GM21717 (cell line): ENCODE results near the gene UBA3.

ENCODE experiments used
- ATAC-seq: cut with Tn5 transposase; IDR thresholded peaks from one replicate; pipeline ENCODE4 v1.9.1; 2021; ENCODE audit warnings: mild to moderate bottlenecking, moderate library complexity; ENCODE audit not compliant: unreplicated experiment

Gene UBA3

DNA sequence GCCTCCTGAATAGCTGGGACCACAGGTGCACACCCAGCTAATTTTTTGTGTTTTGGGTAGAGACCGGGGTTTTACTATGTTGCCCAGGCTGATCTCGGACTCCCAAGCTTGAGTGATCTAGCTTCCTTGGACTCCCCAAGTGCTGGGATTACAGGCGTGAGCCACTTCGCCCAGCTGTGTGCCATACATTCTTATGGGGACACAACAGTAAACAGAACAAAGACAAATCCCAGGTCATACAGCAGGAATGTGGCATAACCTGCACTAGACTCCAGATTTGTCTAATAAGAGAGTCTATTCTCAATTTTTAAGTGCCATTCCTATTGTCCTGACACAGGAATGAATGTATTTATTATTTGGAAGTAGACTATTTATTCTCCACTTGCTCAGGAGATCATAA, 22.2 kb upstream of the UBA3 start:
- ATAC-seq, result no peak

DNA sequence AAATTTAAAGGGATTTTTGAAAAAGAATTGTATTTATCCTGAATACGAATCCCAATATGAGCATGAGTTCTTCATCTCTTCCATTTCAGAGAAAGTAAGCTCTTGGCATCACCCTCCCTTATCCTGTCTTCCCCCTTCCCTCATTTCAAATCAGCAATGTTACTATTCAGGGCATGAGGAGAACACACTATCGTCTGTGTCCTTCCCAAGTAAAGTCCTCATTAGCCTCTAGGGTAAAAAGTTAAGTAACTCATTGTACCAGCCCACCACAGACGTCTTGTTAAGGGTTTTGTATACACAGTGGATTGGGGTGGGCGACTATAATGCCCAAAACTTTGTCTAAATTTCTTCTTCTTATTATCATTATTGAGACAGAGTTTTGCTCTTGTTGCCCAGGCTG, 19.4 kb upstream of the UBA3 start:
- no peak for ATAC-seq

DNA sequence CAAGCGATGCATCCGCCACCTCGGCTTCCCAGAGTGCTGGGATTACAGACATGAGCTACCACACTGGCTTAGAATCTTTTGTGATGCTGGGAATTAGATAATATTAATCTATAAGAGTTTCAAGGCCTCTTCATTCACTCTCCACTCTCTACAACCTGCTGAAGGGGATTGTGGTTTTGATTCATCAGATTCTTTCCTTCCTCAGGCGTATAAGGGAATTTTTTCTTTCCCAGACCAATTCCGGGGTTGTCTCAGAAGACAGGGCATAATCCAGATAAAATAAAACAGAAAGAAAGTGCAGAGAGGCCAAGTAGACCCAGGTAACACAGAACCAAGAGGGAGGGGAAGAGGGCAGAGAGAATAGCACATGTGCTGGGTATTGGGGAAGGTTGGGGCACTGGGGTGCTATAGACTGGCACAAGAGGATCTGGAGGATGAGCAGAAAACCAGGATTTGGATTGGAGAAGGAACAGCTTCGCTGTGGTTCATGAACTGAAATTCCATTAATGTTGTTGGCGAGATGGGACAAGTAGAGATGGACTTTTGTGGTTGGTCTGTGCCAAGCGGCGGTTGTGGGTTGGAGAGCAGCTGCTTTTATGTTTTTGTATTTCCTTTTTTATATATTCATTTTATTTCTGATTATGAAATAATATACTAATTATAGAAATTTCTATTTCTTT, 17.4 kb upstream of the UBA3 start:
- no peak for ATAC-seq

DNA sequence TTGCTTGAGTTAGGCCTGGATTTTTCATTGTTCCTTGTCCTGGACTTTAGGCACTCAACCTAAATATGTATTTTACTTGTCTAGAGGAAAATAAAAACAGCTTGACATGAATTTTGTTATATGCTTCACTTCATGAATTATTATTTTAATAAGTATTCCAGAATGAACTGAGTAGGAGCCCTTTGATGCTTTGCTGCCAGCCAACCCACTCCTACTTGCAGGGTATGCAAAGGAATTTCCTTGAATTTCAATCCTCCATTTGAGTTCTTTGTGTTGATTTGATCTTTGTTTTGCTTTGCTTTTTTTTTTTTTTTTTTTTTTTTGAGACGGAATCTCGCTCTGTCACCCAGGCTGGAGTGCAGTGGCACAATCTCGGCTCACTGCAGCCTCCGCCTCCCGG, 16.1 kb upstream of the UBA3 start:
- no peak for ATAC-seq

DNA sequence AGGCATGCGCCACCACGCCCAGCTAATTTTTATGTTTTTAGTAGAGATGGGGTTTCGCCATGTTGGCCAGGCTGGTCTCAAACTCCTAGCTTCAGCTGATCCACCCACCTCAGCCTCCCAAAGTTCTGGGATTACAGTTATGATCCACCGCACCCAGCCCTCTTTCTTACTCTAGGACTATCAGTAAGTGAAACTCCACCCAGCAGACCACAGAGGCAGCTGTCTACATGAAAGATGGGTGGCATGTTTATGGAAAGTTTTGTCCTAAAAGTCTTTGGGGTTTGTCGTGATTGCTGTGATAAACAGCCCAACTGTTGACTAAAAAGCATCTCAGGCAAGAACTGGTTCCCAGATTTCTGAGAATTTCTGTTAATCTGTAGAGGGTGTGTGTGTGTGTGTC, 15.5 kb upstream of the UBA3 start:
- ATAC-seq, result no peak

DNA sequence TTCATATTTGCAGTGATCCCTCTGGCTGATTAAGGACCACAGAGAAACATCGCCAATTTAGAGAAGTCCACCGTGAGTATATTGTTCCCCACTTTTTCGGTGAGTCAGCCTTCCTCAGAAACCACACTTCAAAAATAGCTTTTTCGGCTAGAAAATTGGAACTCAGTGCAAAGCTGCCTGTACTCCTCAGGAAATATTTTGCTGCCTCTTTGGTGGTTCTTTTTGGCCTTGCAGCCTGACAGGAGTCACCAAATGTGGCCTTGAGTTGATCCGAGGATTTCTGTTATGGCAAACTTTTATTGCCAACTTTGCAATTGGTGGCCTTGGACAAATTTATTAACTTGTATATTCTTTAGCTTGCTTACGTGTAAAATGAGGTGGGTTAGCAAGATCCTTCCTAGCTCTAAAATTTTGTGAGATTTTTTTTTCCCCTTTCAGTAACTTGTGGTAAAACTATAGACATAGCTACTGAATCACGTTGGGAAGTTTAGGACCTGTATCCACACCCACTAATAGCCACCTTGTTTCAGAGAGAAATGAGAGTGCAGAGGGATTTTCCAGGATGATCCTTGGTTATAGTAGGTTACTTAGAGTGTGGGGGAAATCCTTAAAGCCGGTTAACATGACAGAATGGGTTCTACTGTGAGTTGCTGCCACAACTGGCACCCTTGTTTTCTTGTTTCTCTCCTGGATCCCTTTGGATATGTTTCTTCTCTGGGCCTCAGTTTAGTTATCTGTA, 14.5 kb upstream of the UBA3 start:
- ATAC-seq, result no peak

DNA sequence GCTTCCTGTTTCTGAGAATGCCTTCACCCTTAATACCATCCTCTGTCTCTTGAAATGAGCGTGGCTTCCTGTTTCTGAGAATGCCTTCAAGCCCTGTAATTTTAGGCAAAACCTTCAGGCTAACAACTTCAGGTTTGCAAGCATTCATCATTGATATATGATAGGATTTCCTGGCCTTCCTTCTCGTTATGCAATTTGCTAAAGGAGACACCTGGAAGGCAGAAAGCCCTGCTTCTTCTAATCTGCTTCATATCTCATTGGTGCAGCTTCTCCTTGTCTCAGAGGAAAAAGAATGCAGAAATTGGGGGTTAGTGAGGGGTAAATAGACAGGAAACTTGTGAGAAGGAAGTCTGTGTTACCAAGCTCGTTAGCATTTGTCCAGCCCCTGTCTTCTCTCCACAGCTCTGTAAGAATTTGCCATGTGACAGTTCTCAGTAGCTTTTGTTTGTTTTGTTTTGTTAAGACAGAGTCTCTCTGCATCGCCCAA, 11.9 kb upstream of the UBA3 start:
- peak; percentile 70 for ATAC-seq

DNA sequence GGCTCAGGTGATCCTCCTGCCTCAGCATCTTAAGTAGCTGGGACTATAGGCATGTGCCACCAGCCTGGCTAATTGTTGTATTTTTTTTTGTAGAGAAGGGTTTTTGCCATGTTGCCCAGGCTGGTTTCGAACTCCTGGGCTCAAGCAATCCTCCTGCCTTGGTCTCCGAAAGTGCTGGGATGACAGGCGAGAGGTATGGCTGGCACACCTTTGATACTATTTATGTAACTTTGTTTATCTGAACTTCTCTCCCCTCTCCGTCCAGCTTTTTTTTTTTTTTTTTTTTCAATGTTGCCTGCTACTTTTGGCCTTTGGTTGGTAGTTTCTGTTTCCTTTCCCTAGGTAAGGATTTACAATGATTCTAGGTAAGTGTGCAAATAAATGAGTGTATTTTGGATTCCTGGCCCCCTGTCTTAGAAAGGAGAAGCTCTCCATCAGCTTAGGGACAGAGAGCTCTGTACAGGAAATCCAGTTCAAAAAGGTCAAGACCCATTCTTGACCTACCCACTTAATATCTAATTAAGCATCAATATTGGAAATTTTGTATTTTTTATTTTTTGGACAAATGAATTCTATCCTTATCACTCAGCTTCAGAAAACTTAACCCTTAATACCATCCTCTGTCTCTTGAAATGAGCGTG, 11.3 kb upstream of the UBA3 start:
- ATAC-seq, result no peak

DNA sequence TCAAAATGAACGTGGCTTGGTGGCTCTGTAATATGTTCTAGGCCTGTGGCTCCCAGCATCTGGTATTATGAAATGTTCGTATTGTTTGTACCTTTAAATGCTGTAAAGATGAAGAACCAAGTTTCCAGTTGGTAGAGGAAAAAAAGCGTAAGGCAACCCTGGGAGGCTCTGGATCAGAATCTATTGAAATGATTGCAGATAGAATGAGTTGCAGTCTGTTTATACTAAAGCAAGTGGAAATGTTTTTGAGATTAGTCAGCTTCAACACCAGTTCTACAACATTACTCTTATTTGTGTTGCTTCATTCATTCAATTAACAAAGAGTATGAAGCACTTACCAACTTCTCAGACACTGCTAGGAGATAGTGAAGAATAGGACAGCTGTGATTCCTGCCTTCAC, 9.9 kb upstream of the UBA3 start:
- no peak for ATAC-seq

DNA sequence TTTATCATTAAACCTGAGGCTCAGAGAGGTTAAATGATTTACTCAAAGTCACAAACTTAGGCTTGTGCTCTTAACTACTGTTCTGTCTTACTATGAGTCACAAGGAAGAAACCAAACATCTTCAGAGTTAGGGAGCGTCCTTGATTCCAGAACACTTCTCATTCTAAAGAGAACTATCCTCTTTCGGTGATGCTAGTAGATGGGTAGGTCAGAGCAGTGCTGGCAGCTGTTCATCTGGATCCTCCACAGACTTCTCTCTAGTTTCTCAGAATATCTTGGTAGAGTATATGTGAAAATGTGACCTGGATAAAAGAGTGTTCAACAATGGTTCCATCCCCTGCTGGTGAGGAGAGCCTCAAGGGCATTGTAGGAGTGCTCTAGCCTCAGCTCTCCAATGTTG, 7.9 kb upstream of the UBA3 start:
- peak; percentile 21 for ATAC-seq

DNA sequence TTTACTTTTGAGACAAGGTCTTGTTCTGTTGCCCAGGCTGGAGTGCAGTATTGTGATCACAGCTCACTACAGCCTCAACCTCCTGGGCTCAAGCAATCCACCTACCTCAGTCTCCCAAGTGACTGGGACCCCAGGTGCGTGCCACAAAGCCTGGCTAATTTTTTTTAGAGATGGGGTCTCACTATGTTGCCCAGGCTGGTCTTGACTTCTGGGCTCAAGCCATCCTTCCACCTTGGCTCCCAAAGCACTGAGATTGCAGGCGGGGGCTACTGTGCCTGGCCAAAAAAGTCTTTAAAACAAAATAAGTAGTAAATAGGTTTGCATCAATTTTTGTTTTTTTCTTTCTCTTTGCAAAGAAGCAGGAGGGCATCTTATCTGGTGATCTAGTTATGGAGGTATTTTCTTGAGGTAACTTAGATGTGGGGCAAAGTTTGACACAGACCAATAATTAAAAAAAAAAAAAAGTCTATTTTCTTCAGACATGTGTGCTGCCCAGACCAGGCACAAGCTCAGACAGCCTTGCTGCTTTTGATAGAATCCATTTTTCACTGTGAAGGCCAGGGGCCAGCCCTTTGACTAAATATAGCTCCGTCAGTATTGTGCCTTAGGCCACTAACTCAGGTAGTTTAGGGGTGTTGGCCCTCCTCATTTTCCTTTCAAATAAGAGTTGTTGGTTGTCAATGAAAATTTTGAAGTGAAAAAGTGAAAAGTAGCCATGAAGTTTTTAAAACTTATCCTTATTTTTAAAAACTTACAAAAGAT, 7.0 kb upstream of the UBA3 start:
- ATAC-seq, result no peak

DNA sequence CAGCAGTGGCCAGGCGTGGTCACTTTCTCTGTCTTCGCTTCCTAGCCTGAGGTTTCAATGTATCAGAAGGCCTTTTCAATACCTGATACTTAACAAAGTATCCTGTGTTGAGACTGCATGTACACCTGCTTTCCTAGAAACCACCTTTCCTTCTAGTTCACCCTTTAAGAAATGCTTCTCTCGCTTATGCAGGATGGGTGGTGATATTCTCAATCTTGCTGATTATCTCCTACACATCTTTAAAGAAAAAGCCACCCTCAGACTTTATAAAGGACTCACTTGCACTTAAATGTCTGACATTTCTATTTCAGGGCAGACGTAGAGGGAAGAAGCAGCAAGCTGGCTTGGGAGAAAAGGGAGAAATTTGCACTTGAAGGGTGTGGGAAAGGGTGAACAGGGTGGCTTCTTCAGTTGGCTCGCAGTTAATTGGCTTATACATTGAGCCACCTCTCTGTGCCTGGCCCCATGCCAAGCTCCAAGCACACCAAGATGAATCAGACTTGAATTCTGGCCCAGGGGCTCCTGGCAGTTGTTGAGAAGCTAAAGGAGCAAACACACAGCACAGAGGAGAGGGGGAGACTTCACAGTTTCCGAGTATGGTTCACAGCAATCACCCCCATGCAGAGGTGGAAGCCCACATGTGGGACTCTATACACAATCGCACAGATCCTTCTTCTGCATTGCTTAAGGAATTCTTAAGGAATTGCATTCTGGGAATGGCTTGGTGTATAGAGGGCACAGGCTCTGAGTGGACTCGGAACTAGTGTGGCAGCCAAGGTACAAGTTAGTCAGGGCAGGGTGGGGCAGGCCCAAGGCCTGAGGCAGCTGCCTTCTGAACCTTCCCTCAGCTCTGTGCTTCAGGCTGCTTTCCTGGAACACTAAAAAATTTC, 5.9 kb upstream of the UBA3 start:
- no peak for ATAC-seq

DNA sequence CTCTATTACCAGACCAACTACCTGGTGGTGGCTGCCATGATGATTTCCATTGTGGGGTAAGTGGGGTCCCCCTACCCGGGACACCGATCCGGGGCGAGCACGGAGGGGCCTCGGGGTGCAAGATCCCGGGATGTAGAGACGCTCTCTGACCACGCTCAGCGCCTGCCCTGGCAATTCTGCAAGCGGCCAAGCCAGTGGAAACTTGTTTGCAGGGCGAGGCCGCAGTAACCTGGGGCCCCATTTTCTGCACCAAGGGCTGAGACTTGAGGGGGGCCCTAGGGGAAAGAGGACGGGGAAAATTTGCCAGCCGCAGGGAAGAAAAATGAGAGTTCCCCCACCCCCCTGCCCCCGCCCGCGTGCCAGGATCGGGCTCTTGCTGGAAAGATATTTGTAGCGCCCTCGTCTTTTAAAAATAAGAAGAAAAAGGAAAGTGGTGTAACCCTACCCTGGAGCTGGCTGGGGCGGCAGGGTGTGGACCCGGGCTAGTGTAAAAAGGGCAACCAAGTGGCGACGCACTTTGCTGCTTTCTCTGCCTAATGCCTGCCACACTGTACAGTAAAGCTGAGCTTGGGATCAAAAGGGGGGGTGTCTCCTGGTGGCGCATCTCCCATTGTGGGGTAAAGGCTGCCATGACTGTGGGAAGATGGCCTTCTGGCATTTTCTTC, 5.1 kb upstream of the UBA3 start:
- no peak for ATAC-seq

DNA sequence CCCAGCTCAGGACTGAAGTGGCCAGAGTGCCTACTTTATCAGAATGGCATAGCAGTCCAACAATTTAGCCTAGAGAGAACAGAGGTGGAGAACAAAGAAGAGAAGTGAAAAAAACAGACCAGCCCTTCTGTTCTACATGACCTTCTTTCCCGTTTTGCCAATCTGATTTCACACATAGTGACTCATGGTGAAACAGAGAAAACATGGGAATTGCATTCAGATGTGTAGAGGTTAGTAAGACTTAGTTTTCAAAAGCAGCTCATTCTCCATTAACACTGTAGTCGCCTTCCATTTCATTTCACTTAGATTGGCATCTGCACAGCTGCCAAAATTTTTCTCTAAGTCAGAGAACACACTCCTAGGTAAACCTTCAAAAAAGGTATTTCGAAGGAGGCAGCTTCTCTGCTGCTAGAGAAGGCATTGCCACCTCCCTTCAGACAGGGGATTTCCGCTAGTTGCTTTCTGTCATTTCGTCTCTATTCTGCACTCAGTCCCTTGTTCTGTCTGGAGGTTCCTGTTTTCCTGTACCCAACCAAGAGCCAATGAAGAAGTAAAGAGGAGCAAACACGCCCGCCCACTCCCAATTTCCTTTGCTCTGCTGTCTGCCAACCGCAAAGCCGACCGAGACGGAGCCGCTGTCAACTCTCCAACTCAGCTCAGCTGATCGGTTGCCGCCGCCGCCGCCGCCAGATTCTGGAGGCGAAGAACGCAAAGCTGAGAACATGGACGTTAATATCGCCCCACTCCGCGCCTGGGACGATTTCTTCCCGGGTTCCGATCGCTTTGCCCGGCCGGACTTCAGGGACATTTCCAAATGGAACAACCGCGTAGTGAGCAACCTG, 4.4 kb upstream of the UBA3 start, which contains the start of gene ARL6IP5:
ARL6IP5 (plus strand) TSS at position 612 of the 842 bp plus-strand sequence; CDS start at position 723, 111 bp downstream.
- peak; percentile 52 for ATAC-seq

DNA sequence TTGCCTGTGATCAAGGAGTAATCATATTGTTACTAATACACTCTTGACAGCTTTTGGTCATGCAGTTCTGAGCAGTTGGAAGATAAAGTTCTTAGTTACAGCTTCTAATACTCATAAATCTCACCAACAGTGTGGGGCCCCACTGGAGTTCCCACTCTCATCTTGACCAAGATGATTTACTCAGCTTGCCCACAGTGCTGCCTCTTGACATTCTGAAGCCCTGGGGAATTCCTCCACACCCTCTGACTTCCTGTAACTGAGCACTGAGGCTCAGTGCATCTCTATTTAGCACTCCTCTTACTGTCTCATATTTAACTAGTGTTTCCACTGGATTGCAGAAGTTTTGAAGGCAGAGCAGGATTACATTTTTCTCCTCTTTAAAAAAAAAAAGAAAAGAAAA, 2.6 kb upstream of the UBA3 start:
- ATAC-seq, result peak; percentile 57

DNA sequence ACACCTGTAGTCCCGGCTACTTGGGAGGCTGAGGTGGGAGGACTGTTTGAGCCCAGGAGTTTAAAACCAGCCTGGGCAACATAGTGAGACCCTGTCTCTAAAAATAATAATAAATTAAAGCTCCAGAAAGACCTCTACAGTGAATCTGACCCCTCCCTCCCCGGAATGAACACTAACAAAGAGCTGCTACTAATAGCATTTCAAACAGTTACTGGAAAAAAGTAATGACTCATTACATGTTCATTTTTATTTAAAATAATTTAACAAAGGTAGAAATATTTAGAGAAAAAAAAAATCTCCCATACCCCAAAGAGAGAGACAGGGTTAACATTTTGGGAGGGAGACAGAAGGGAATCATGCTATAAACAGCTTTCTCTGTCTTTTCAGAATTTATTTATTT, 2.2 kb upstream of the UBA3 start:
- ATAC-seq, result no peak

DNA sequence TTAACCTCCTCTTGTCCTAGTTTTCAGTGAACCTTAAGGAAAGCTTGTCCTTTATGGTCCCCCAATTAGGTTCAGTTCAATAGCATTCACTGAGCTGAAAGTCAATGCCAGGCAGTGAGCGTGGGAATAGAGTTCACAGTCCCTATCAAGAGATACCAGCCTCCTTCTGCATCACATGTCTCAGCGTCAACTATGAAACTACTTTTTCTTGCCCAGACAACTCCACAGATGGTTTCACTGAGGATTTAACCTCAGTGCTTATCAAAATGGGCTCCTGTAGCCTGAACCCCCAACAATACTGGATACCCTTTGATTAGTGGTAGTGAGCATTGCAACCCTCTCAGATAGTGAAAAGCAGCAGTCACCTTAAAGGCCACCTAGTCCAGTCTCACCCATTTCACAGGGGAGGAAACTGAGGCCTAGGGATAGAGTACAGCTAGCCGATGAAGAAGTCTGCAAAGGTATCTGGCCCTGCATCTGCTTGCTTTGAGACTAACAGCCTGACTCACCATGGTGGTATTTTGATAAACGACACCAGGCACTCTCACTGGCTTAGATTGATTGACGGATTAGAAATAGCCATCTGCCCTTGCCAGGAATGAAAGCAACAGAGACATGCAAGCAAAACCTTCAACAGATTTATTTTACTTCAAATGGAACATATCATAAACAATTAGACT, 1.6 kb upstream of the UBA3 start:
- ATAC-seq, result no peak
